HG03103 (cell line): Measurements from ENCODE around the gene LINGO4.

Experiments
- ATAC-seq: cut with Tn5 transposase; IDR thresholded peaks from one replicate; pipeline ENCODE4 v1.9.1; 2021; ENCODE audit warnings: low read depth; ENCODE audit not compliant: unreplicated experiment

The LINGO4 gene, protein sequence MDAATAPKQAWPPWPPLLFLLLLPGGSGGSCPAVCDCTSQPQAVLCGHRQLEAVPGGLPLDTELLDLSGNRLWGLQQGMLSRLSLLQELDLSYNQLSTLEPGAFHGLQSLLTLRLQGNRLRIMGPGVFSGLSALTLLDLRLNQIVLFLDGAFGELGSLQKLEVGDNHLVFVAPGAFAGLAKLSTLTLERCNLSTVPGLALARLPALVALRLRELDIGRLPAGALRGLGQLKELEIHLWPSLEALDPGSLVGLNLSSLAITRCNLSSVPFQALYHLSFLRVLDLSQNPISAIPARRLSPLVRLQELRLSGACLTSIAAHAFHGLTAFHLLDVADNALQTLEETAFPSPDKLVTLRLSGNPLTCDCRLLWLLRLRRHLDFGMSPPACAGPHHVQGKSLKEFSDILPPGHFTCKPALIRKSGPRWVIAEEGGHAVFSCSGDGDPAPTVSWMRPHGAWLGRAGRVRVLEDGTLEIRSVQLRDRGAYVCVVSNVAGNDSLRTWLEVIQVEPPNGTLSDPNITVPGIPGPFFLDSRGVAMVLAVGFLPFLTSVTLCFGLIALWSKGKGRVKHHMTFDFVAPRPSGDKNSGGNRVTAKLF

DNA sequence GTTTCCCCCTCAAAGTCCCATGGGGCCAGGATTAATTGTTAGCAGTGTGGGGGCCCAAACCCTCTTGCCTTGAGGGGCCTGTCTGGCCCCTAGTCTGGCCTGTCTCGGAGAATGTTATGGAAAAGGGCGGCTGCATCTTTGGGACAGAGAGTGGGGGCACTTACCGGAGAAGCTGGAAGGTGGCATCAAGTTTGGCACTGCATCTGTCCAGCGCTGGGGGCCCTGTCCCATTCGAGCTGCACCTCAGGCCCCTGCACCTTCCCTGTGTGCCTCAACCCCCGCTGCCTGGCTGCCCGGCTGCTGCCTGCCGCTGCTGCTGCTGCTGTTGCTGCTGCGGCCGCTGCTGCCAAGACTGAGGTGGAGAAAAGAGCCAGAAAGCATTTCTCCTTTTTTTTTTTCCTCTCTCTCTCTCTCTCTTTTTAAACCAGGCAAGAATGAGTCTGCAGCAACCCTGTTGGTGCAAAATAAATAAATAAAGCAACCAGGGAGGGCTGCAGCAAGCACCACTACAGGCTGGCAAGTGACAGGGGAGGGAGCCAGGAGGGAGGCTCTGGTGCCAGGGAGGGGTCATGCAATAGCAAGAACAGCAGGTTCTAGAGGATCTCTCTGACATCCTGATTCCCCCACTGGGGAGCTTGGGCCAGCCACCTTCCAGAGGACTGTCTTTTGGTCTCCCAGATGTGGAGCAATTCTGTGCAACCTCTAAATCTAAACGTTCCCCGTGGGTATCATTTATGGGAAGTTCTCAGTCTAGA, at the start of gene LINGO4:
Gene LINGO4, minus strand, starts transcription at position 354 of the 755 bp plus-strand sequence. CDS start 2,715 bp downstream, outside the sequence.
- no peak for ATAC-seq

DNA sequence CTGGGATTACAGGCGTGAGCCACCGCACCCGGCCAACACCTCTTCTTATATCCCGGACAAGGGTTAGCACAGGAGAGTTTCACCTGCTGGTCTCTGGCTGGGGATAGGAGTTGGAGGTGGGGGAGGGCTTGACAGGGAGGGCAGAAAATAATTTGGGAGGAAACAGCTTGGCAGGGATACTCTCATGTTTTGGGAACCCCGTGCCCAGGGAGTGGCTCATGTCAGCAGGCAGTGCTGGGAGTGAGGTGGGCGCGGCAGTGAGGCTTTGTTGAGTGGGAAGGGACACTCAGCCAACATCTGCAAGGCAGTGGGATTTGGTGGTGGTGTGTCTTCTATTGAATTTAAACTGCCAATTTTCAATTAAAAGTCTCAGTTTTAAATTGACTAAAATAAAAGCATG, 49.4 kb upstream of the LINGO4 start:
- no peak for ATAC-seq

DNA sequence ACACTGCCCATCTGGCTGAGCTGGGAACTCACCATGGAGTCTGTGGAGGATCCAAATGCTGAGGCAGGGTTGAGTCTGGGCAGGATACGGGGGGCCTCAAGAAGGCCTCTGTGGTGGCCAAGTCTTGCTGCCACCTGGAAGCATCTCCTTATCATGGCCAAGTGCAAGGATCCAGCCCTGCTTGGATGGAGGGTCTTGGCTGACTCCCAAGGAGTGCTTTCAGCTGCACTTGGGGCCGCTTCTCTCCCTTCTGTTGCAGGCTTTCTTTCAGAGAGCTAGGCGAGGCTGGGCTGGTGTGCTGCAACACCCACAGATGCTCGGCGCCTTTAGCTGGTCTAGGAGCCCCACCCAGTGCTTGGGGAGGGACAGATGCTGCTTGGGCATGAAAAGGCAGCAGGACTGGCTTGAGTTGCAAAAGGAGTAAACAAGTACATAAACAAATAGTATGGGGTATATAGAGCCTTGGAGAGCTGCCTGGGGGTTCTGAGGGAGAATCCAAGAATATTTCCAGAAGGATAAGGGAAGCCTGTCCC, 48.3 kb upstream of the LINGO4 start, which contains the start of gene THEM5:
Gene THEM5, minus strand, starts transcription at position 302 of the 533 bp plus-strand sequence. Its CDS starts 147 bp downstream, at position 155.
- ATAC-seq = no peak

DNA sequence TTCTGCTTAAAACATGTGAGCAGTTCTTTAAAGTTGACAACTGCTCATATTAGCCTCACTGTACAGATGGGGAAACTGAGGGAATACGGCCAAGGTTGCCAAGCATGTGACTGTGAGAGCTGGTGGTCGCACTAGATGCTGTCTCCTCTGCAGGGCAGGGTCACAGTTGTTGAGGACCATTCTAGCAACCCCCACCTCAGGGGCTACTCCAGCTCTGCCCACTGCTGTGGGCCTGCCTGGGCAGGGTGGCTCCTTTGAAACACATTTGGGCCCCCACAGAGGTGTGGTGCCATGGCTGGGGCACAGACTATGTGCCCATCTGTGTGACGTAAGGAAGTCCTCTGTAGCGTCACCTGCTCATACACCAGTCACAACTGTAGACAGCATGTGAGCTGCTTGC, 47.5 kb upstream of the LINGO4 start:
- ATAC-seq = no peak

DNA sequence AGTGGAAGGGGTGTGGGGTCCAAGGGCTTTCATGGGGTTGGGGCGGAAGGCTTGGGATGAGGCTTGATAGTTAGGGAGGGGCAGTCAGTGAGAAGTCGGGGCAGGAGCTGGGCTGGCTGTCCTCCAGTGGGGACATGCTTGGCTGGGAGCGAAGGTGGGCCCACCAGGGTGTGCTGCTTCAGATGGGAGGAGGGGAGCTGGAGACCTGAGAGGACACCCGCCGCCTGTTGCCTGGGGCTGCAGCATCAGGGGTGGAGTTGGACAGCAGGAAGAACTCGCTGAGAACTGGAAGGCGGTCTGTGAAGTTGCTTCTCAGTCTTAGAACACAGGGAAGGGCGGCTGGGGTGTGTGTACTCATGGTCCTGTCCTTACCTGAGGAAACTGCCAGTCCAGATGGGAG, 46.7 kb upstream of the LINGO4 start:
- no peak for ATAC-seq

DNA sequence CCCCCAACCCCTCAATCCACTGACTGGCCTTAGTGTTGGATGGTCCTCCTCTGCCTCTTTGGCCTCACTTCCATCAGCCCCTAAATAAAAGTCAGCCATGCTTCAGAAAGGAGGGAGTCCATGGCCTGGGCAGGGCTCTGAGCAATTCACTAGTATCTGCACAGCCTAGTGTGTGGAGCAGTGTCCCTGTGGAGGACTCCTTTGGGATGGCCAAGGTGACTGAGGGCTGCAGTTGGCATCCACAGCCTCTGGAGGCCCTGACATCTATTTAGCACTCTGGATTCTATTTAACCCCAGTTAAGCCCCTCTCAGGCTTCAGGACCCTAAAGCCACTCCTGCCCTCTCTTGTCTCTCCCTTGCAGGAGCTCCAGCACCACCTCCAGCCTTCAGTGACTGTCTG, 44.7 kb upstream of the LINGO4 start:
- ATAC-seq = no peak

DNA sequence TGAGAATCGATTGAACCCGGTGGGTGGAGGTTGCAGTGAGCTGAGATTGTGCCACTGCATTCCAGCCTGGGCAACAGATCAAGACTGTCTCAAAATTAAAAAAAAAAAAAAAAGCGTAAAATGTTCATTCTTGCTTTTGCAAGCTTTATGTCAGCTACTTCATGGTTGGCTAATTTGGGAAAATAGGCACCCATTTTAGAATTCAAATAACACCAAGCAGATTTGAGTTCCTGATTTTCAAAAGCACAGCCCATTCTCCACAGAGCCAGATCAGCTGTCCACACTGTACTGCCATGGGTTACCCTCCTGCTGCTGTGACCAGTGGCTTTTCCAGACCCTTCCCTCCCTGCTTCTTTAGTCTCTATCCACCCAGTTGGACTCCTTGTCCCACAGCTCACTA, 43.9 kb upstream of the LINGO4 start:
- no peak for ATAC-seq

DNA sequence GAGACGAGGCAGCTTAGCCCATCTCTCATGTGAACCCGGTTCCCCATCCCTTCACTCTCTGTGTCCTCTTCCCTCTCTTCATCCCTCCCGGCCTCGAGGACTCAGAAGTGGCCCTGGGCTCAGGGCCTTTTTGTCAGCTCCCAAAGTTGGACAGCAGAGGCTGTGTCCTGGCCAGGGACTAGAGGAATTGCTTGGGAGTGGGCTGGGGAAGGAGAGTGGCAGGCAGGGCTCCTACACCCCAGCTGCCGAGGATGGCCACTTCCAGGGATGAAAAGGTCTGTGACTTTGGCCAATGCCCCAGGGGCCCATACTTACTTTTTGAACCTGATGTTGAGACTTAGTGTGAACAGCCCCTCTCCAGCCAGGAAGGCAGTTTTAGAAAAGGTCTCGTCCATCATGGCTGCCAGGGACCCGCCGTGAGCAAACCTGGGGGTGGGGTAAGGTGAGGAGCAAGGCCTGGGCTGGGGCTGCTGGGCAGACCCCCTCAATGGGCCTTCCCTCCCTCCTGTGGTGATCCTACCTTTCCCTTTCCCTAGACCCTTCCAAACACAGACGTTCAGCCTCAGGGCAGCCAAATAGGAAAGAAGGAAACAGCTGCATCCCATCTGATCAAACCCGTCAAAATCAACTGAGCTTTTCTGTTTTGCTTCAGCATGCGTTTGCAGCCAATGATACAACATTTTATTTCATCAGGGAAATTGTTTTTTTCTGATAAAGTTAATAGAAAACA, 42.8 kb upstream of the LINGO4 start:
- no peak for ATAC-seq

DNA sequence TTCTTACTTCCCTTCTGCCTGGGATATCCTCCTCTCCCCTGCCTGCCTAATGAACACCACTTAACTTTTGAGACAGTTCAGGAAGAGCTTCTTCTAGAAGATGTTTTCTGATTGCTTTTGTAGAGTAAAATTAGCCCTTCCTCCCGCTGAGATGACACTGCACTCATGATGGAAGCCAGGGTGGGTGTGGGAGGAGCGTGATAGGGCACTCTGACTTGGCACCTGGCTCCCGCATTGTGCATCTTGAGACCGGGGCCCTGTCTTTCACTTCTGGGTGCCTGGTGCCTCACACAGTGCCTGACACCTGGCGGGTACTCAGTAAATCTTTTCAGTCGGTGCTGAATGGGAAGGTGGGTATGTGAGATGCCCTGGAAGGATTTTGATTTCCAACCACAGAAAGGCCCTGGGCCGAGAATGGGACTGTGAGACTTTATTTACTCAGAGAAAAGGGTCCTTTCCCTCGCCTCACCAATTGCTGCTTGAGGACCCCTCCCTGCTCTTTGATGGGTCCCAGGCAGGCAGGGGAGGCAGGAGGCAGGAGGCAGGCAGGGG, 41.5 kb upstream of the LINGO4 start:
- no peak for ATAC-seq

DNA sequence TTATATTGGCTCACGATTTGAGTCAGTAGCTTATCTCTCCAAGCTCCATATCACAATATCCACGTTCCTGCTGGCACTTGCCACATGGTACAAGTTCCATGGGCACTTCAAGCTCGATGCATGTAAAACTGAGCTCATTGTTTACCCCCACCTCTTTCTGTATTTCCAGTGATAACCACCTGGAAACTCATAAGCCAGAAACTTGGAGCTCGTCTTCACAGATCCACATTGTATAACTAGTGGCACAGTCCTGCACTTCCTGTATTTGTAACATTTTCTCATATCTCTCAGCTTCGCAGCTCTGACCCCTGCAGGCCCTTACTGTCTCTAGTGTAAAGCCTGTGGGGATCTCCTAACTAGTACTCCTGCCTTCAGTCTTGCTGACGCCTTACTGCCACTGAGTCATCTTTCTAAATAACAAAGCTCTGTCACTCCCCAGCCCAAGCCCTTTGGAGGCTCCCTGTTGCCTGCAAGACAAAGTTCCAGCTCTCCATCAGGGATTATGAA, 40.9 kb upstream of the LINGO4 start:
- no peak for ATAC-seq

DNA sequence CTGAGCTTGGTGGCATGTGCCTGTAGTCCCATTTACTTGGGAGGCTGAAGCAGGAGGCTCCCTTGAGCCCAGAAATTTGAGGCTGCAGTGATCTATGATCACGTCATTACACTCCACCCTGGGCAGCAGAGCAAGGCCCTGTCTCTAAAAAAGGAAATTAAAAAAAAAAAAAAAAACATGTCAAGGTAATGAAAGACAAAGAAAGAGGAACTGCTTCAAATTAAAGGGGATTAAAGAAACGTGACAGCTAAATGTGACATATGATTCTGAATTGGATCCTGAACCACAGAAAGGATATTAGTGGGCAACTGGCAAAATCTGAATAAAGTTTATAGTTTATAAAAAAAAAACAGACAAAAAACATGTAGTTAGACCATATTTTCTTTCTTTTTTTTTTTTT, 38.2 kb upstream of the LINGO4 start:
- ATAC-seq = no peak

DNA sequence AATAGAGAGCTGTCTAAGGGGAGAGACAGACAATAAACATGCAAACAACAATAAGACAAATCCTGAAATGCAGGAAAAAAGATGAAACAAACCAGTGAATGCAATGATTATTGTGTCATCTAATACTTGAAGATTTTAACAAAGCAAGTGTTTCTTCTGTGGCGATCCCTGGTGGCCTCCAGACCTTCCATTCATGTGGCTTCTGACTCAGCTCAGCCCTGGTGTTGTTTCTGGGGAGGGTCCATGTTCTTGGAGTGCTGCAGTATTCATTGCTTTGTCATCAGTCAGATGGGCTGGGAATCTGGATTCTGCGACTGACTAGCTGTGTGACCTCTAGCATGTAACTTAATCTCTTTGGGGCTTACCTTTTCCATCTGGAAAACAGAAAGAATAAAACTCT, 35.9 kb upstream of the LINGO4 start:
- ATAC-seq = no peak

DNA sequence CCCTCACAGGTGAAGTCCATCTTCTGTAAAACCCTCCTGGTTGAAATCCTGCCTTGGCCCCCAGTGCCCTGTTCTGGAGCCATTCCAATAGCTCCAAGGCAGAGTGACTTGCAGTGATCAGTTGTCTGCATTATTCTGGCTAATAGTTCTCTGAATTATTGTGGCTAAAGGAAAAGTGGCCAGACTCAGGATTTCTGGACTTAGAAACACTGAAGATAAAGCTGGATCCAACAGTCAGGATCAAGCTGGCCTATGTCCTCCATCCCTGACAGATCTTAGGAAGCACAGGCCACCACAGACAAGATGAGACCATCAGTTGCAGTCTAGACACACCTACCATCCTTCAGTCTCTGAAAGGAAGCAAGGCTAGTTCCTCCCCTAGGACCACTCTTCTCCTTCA, 35.2 kb upstream of the LINGO4 start:
- ATAC-seq = no peak

DNA sequence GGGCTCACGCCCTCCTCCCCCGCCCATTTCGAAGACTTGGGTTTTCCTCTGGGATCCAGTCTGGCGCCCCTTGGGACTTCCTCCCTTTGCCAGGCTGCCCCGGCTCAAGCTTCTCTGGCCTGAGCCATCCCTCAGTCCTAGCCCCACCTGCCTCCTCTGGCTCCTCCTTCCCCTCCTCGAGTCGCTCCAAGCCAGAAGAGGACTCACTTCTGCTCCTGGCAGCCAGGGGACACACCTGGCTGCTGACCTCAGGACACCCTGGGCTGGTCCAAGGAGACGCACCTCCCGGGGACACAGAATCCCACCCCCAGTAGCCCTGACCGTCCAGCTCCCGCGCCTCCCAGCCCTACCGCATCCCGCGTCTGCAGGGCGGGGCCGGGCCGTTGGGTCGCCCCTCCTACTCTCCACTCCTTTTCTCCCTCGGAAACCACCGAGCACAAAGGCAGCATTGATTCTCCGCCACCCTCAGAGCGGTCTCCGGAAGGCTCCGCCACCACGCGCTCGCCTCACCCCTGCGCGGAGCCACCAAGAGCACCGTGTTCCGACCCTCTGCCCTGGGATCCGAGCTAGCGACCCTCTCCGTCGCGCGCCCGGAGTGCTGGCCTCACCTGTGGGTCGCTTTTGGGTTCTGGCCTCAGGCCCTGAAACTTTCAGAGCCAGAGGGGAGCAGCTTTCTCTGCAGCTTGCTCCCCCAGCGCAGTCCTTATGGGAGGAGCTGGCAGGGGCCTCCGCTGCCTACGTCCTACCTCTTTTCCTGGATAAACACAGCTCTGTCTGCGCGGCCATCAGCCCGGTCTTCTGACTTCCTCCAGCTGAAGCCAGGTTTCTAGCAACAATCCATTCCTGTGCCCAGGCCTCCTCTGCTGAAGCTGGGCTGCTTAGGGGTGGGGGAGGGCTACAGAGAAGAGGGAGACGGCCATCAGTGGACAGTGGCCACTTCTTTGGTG, 34.5 kb upstream of the LINGO4 start, which contains the start of gene C2CD4D:
Gene C2CD4D, minus strand, starts transcription at position 364 of the 947 bp plus-strand sequence. CDS start 831 bp downstream, outside the sequence.
- no peak for ATAC-seq

DNA sequence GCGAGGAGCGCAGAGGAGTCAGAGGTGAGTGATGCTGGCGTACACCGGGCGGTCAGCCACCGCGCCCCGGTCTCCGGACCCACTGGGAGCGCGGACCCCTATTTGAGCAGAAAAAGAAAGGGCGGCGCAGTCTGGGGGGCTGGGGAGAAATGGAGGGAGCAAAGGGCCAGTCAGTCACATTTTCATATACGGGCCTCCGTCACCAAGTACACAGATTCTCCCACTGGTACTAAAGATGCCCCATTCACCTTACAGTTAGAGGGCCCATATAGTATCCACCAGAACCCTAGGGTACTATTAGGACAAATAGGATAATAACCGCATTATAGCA, 33.8 kb upstream of the LINGO4 start:
- no peak for ATAC-seq

DNA sequence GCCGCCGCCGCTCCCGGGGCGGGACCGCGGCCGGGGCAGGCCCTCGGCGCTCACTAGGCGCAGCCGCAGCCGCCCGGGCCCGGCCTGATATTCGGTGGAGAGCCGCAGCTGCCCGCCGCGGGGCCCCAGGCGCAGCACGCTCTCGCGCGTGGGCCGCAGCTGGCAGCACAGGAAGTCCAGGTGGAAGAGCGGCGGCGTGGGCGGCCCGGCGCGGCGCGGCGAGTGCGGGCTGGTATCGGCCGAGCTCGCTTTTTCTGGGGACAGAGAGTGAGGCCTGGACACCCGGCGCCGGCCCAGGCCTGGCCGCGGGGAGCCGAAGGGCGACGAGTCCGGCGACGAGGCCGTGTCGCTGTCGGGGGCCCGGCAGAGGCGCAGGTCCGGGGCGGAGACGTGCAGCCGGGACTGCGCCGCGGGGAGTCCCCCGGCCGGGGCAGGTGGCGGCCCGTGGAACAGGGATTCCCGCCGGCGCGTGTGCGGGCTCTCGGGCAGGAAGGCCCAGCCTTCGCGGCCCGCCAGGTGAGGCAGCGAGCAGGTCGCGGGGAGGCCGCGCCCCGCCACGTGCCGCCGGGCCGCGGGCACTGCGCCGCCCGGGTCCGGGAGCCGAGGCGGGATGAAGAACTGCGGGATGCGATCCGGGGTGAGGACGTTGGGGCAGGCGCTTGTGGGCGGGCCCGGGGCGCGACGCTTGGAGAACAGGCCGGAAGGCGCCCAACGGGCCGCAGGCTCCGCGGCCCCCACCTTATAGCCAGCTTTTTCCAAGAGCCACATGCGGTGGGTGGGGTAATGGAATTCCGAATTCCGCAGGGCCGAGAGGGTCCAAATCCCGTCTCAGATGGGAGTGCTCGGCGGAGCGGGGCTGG, 33.2 kb upstream of the LINGO4 start:
- no peak for ATAC-seq

DNA sequence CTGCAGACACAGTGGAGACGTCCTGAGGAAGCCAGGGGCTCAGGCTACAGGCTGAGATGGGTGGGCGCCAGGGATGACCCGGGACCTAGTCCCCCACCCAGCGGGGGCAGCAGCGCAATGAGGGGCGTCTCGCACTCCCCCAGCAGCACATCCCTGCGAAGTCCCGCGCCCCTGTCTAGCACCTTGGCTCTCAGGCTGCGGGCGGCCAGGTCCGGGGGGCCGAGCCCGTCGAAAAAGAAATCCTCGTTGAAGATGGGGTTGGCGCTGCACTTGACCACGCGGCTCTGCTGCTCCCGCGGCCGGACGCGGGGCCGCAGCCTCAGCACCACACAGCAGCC, 32.6 kb upstream of the LINGO4 start:
- no peak for ATAC-seq

DNA sequence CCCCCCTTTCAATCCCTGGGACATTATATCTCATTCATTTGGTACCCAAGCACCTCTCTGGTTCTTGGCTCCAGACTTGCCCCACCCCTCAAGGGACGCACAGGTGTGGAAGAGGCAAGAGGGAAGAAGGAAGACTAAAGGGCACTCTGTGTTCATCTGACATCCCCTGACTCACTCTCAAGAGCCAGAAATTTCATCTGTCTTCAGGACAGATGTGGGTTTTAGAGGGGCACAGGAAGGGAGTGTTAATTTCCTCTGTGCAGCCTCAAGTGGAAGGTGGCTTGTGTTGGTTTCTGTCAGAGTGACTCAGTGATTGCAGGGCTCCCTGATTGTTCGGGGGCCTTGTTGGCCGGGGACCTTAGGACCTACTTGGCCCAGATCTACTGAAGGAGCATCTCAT, 32.0 kb upstream of the LINGO4 start:
- no peak for ATAC-seq
